ENCODE data around the gene ARRB1.

The ARRB1 gene

GRCh38 chr11:75384438-75385080 lies 33.1 kb upstream of the ARRB1 start (continued):
- TF ChIP-seq ZNF48 (tag by site-specific recombination; IDR thresholded peaks at IDR 0.05) (no peak), ZNF19 (tag by site-specific recombination; IDR thresholded peaks at IDR 0.05; ENCODE audit: low read depth) (no peak), ZNF292 (tag by site-specific recombination; IDR thresholded peaks at IDR 0.05; ENCODE audit: borderline replicate concordance, low read depth) (no peak), ZNF184 (tag by site-specific recombination; IDR thresholded peaks at IDR 0.05) (no peak; the same call in 1 of the 2 replicates), ZEB2 (tag by site-specific recombination; IDR thresholded peaks at IDR 0.05) (no peak), ZNF266 (tag by site-specific recombination; IDR thresholded peaks at IDR 0.05; ENCODE audit: low read depth) (no peak), ZNF555 (tag by site-specific recombination; conservative IDR thresholded peaks at IDR 0.05) (no peak), ZNF560 (tag by site-specific recombination; IDR thresholded peaks at IDR 0.05; ENCODE audit: borderline replicate concordance) (no peak), TRIM28 (IDR thresholded peaks at IDR 0.05; ENCODE audit: borderline replicate concordance, low read length) (no peak), ZNF677 (tag by site-specific recombination; IDR thresholded peaks at IDR 0.05) (no peak), ZNF202 (tag by site-specific recombination; IDR thresholded peaks at IDR 0.05; ENCODE audit: borderline replicate concordance) (no peak), KLF1 (tag by site-specific recombination; IDR thresholded peaks at IDR 0.05) (no peak), GLIS2 (tag by site-specific recombination; IDR thresholded peaks at IDR 0.05) (no peak), ZNF404 (tag by site-specific recombination; IDR thresholded peaks at IDR 0.05) (no peak), ZNF670 (tag by site-specific recombination; IDR thresholded peaks at IDR 0.05; ENCODE audit: low read depth) (no peak), ZIC2 (tag by site-specific recombination; IDR thresholded peaks at IDR 0.05) (peak; percentile 69), ZNF530 (tag by site-specific recombination; IDR thresholded peaks at IDR 0.05; ENCODE audit: low read depth) (no peak), ZNF133 (tag by site-specific recombination; IDR thresholded peaks at IDR 0.05) (no peak), ZNF544 (tag by site-specific recombination; IDR thresholded peaks at IDR 0.05) (no peak), ZNF2 (tag by site-specific recombination; IDR thresholded peaks at IDR 0.05) (peak; percentile 62; the same call in 1 of the 2 replicates), ZNF571 (tag by site-specific recombination; IDR thresholded peaks at IDR 0.05) (no peak), BCL11A (tag by site-specific recombination; IDR thresholded peaks at IDR 0.05; ENCODE audit: low read depth) (no peak), ZNF138 (tag by site-specific recombination; IDR thresholded peaks at IDR 0.05; ENCODE audit: borderline replicate concordance) (no peak), HOXD13 (CRISPR knock-in tag; IDR thresholded peaks at IDR 0.05; ENCODE audit: borderline replicate concordance) (no peak), ZNF558 (tag by site-specific recombination; IDR thresholded peaks at IDR 0.05) (no peak), AEBP2 (tag by site-specific recombination; IDR thresholded peaks at IDR 0.05; ENCODE audit: borderline replicate concordance) (no peak), REPIN1 (tag by site-specific recombination; IDR thresholded peaks at IDR 0.05; ENCODE audit: low read depth) (no peak), ZBTB10 (tag by site-specific recombination; IDR thresholded peaks at IDR 0.05) (no peak), ZNF221 (tag by site-specific recombination; IDR thresholded peaks at IDR 0.05; ENCODE audit: borderline replicate concordance) (no peak), ZNF114 (tag by site-specific recombination; IDR thresholded peaks at IDR 0.05) (no peak), ZNF341 (tag by site-specific recombination; IDR thresholded peaks at IDR 0.05; ENCODE audit: low read depth) (no peak)
- TF ChIP-seq, protein P1, sequence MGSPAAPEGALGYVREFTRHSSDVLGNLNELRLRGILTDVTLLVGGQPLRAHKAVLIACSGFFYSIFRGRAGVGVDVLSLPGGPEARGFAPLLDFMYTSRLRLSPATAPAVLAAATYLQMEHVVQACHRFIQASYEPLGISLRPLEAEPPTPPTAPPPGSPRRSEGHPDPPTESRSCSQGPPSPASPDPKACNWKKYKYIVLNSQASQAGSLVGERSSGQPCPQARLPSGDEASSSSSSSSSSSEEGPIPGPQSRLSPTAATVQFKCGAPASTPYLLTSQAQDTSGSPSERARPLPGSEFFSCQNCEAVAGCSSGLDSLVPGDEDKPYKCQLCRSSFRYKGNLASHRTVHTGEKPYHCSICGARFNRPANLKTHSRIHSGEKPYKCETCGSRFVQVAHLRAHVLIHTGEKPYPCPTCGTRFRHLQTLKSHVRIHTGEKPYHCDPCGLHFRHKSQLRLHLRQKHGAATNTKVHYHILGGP (tag by site-specific recombination; IDR thresholded peaks at IDR 0.05): no peak
- TF ChIP-seq, protein P2, sequence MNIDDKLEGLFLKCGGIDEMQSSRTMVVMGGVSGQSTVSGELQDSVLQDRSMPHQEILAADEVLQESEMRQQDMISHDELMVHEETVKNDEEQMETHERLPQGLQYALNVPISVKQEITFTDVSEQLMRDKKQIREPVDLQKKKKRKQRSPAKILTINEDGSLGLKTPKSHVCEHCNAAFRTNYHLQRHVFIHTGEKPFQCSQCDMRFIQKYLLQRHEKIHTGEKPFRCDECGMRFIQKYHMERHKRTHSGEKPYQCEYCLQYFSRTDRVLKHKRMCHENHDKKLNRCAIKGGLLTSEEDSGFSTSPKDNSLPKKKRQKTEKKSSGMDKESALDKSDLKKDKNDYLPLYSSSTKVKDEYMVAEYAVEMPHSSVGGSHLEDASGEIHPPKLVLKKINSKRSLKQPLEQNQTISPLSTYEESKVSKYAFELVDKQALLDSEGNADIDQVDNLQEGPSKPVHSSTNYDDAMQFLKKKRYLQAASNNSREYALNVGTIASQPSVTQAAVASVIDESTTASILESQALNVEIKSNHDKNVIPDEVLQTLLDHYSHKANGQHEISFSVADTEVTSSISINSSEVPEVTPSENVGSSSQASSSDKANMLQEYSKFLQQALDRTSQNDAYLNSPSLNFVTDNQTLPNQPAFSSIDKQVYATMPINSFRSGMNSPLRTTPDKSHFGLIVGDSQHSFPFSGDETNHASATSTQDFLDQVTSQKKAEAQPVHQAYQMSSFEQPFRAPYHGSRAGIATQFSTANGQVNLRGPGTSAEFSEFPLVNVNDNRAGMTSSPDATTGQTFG (tag by site-specific recombination; IDR thresholded peaks at IDR 0.05; ENCODE audit: borderline replicate concordance): no peak
